Measurements from ENCODE around the gene MAS1. TPM values are rescaled to one million over a fixed set of nuclear protein-coding genes. Genes with fewer than 3 reads are reported as not detected.

The MAS1 gene
- total and polyA plus RNA-seq, 2 of the 13 experiments (the other 11 are each of a cell fraction or from before 2014, with no cell fraction given) = not detected

- peak; percentile 74 for TF ChIP-seq FOXP4 (CRISPR knock-in tag; IDR thresholded peaks at IDR 0.05)
- no peak for TF ChIP-seq SRF (IDR thresholded peaks at IDR 0.05; ENCODE audit: low read depth, low read length)
- no peak for TF ChIP-seq PHF8 (CRISPR knock-in tag; IDR thresholded peaks at IDR 0.05)
- TF ChIP-seq NR3C1 (CRISPR knock-in tag; IDR thresholded peaks at IDR 0.05) = no peak
- TF ChIP-seq DZIP1 (CRISPR knock-in tag; IDR thresholded peaks at IDR 0.05) = no peak
- TF ChIP-seq MLX (CRISPR knock-in tag; IDR thresholded peaks at IDR 0.05) = no peak
- no peak for TF ChIP-seq AKAP8 (CRISPR knock-in tag; IDR thresholded peaks at IDR 0.05)
- no peak for TF ChIP-seq MEF2D (CRISPR knock-in tag; IDR thresholded peaks at IDR 0.05)
- peak; percentile 22; the same call in 1 of the 2 replicates for TF ChIP-seq TFE3 (CRISPR knock-in tag; IDR thresholded peaks at IDR 0.05)
- TF ChIP-seq ZNF704 (CRISPR knock-in tag; IDR thresholded peaks at IDR 0.05; ENCODE audit: borderline replicate concordance) = no peak
- TF ChIP-seq SRY (CRISPR knock-in tag; IDR thresholded peaks at IDR 0.05) = no peak
- TF ChIP-seq ZNF143 (CRISPR knock-in tag; IDR thresholded peaks at IDR 0.05) = no peak
- no peak for TF ChIP-seq SNAPC2 (CRISPR knock-in tag; IDR thresholded peaks at IDR 0.05)
- no peak for TF ChIP-seq BRD4 (CRISPR knock-in tag; IDR thresholded peaks at IDR 0.05)
- no peak for TF ChIP-seq ZNF674 (CRISPR knock-in tag; IDR thresholded peaks at IDR 0.05; ENCODE audit: low read depth)
- TF ChIP-seq MXD3 (CRISPR knock-in tag; IDR thresholded peaks at IDR 0.05) = no peak
- no peak for TF ChIP-seq ZNF615 (CRISPR knock-in tag; IDR thresholded peaks at IDR 0.05; ENCODE audit: borderline replicate concordance)
- no peak for TF ChIP-seq HIVEP1 (CRISPR knock-in tag; IDR thresholded peaks at IDR 0.05)
- no peak for TF ChIP-seq ZNF256 (CRISPR knock-in tag; conservative IDR thresholded peaks at IDR 0.05)
- no peak for TF ChIP-seq ZNF616 (CRISPR knock-in tag; IDR thresholded peaks at IDR 0.05; ENCODE audit: low read depth)
- TF ChIP-seq TCF12 (IDR thresholded peaks at IDR 0.05) = no peak
- TF ChIP-seq TCF12 (CRISPR knock-in tag; IDR thresholded peaks at IDR 0.05) = no peak
- TF ChIP-seq SRSF4 (IDR thresholded peaks at IDR 0.05; ENCODE audit: low read depth, low read length, poor library complexity, severe bottlenecking) = no peak
- TF ChIP-seq ZNF431 (CRISPR knock-in tag; IDR thresholded peaks at IDR 0.05; ENCODE audit: borderline replicate concordance, low read depth) = 0 out of 2 replicates have a peak, but pooled peaks have one; percentile 27
Observed at GRCh38 chr6:159875194-159875593, 15.6 kb upstream of the MAS1 start (continued).

Measured in HepG2 (cell line).